Esophagus squamous epithelium (tissue), 4 donors: Measurements from ENCODE around the gene TRPM1.

ENCODE experiments used
- CTCF ChIP-seq, 6 experiments: fragments of 450-650 bp in 4 of 6; fragments of 200-600 bp in 2 of 6; sonication (generic) in 2 of 6; IDR thresholded peaks; one replicate each; pipeline ENCODE4 v1.5.1; 2016 to 2019; ENCODE audit warnings: antibody characterized with exemption in 6 of 6, mild to moderate bottlenecking in 4 of 6, moderate library complexity in 4 of 6
- POLR2A ChIP-seq, 4 donors: fragments of 450-650 bp; IDR thresholded peaks; one replicate each; pipeline ENCODE4 v1.6.1; 2017; ENCODE audit warnings: antibody characterized with exemption in 4 of 4, mild to moderate bottlenecking in 4 of 4, moderate library complexity in 3 of 4

- TF ChIP-seq CTCF (IDR thresholded peaks at IDR 0.05) (no peak), POLR2A (IDR thresholded peaks at IDR 0.05) (no peak)
Measured at GRCh38 chr15:31128477-31128876, 27.0 kb upstream of the TRPM1 start.
